22Rv1 (cell line): ENCODE data around the gene ASCL1.

Source experiments
- ZFX ChIP-seq: fragments of 450-650 bp; IDR thresholded peaks from 2 replicates; pipeline ENCODE4 v1.6.1; 2017; ENCODE audit warnings: antibody characterized with exemption, borderline replicate concordance
- TF ChIP-seq, protein P1 (sequence below): fragments of 450-650 bp; IDR thresholded peaks from 2 replicates; pipeline ENCODE4 v1.5.1; 2017; ENCODE audit warnings: mild to moderate bottlenecking

DNA sequence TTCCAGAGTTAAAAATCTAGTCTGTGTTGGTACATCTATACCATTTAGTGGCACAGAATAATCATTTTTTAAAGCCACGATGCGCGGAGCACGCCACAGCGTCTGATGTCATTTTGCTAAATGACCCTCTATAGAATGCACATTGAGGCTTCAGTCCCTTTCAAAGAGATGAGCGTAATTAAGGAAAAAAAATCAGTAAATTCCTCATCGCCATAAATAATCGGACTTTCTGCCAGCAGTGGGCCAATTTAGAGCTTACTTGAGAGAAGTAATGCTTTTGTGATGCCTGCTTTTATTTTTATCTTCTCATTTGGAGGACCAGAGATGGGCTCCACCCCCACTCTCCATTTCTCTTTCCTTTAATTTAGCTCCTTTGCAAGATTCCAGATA is 4.0 kb downstream of the ASCL1 start:
- TF ChIP-seq, protein P1, sequence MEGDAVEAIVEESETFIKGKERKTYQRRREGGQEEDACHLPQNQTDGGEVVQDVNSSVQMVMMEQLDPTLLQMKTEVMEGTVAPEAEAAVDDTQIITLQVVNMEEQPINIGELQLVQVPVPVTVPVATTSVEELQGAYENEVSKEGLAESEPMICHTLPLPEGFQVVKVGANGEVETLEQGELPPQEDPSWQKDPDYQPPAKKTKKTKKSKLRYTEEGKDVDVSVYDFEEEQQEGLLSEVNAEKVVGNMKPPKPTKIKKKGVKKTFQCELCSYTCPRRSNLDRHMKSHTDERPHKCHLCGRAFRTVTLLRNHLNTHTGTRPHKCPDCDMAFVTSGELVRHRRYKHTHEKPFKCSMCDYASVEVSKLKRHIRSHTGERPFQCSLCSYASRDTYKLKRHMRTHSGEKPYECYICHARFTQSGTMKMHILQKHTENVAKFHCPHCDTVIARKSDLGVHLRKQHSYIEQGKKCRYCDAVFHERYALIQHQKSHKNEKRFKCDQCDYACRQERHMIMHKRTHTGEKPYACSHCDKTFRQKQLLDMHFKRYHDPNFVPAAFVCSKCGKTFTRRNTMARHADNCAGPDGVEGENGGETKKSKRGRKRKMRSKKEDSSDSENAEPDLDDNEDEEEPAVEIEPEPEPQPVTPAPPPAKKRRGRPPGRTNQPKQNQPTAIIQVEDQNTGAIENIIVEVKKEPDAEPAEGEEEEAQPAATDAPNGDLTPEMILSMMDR = no peak
- no peak for TF ChIP-seq ZFX
